HG02759 (cell line): ENCODE data around the gene NT5C2.
"Not testable (repeated sequence)": the region's sequence is repeated elsewhere in the genome, so short reads cannot be mapped to it uniquely, and the experiment has no call there.

Experiments
- ATAC-seq: cut with Tn5 transposase; IDR thresholded peaks from one replicate; pipeline ENCODE4 v1.9.1; 2021; ENCODE audit warnings: mild to moderate bottlenecking, moderate library complexity; ENCODE audit not compliant: unreplicated experiment

The NT5C2 gene

GRCh38 chr10:103095005-103095404, 98.1 kb downstream of the NT5C2 start:
- ATAC-seq, result no peak

- ATAC-seq, result no peak
Observed at GRCh38 chr10:103090911-103091310, 102.2 kb downstream of the NT5C2 start.

- no peak for ATAC-seq
Observed at GRCh38 chr10:103089493-103089892, 103.6 kb downstream of the NT5C2 start.

- ATAC-seq, result no peak
Observed at GRCh38 chr10:103086799-103087198, 106.3 kb downstream of the NT5C2 start.

GRCh38 chr10:103086261-103086660, 106.8 kb downstream of the NT5C2 start:
- no peak for ATAC-seq

GRCh38 chr10:103083977-103084320, 109.1 kb downstream of the NT5C2 start:
- no peak for ATAC-seq

GRCh38 chr10:103083266-103083976, 109.7 kb downstream of the NT5C2 start:
- ATAC-seq, result no peak

- no peak for ATAC-seq
Observed at GRCh38 chr10:103082683-103083082, 110.4 kb downstream of the NT5C2 start.

GRCh38 chr10:103080891-103081581, 112.0 kb downstream of the NT5C2 start:
- ATAC-seq, result no peak

- no peak for ATAC-seq
Observed at GRCh38 chr10:103079946-103080345, 113.1 kb downstream of the NT5C2 start.

GRCh38 chr10:103079100-103079499, 114.0 kb downstream of the NT5C2 start:
- ATAC-seq, result no peak

- no peak for ATAC-seq
Observed at GRCh38 chr10:103078676-103079075, 114.4 kb downstream of the NT5C2 start.

GRCh38 chr10:103078309-103078615, 114.8 kb downstream of the NT5C2 start:
- ATAC-seq, result no peak

GRCh38 chr10:103077491-103078308, 115.4 kb downstream of the NT5C2 start:
- no peak for ATAC-seq

- no peak for ATAC-seq
Observed at GRCh38 chr10:103077020-103077419, 116.1 kb downstream of the NT5C2 start.

- ATAC-seq, result no peak
Observed at GRCh38 chr10:103072891-103073290, 120.2 kb downstream of the NT5C2 start.

- no peak for ATAC-seq
Observed at GRCh38 chr10:103072276-103072675, 120.8 kb downstream of the NT5C2 start.

- peak; percentile 57 for ATAC-seq
Observed at GRCh38 chr10:103069453-103070331, 123.4 kb downstream of the NT5C2 start.

- no peak for ATAC-seq
Observed at GRCh38 chr10:103067956-103068355, 125.1 kb downstream of the NT5C2 start.

GRCh38 chr10:103067484-103067883, 125.6 kb downstream of the NT5C2 start:
- no peak for ATAC-seq

GRCh38 chr10:103067099-103067477, 126.0 kb downstream of the NT5C2 start:
- ATAC-seq, result not testable (repeated sequence)
